Measurements from ENCODE around the gene NDUFA11.

Gene NDUFA11

GRCh38 chr19:5943045-5943444 is 39.5 kb upstream of the NDUFA11 start:
- Histone ChIP-seq H3K4me1 (ENCODE audit: control insufficient read depth, insufficient read depth, low read length) (peaks cover 71% of the 10 kb centered on the region), H3K9me3 (ENCODE audit: control insufficient read depth in 2 of 2, low read length in 2 of 2) (no peaks in the 10 kb centered on the region), H3K4me3 (ENCODE audit: low read length in 2 of 2) (no peak overlapping the region), H3K27ac (ENCODE audit: low read length) (peak overlapping the region; percentile 69), H3K9ac (ENCODE audit: low read length in 2 of 2) (no peak overlapping the region), H3K27me3 (ENCODE audit: control insufficient read depth in 1 of 2, insufficient read depth in 2 of 2, low read length in 2 of 2) (no peaks in the 10 kb centered on the region), H3K36me3 (ENCODE audit: control insufficient read depth in 2 of 2, insufficient read depth in 2 of 2, low read length in 2 of 2) (peaks cover 11 to 20% of the 10 kb centered on the region in 2 donors)

DNA sequence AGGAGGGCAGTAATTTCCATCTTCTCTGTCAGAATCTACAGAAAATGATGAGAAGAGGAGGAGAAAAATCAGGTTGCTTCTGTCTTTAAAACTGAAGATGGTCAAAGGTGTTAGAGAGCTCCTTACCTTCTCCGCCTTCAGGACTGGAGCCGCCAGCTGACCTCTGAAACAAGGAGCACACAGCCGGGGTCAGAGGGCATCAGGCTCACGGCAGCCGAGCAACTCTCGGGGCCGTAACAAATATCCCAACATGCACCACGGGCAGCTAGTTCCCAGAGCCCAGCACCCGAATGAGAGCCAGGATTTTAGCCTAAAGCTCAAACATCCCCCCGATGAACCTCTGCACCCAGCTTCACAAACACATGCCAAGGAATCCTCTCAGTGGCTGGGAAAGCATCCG is 38.1 kb upstream of the NDUFA11 start:
- Histone ChIP-seq H3K36me3 (ENCODE audit: control insufficient read depth in 2 of 2, insufficient read depth in 2 of 2, low read length in 2 of 2) (peaks cover 11 to 31% of the 10 kb centered on the region in 2 donors), H3K27ac (ENCODE audit: low read length) (peak overlapping the region; percentile 69)

GRCh38 chr19:5940260-5941208 is 36.9 kb upstream of the NDUFA11 start:
- Histone ChIP-seq H3K9ac (ENCODE audit: low read length in 2 of 2) (peak overlapping the region in 1 of 2 donors; percentile 5), H3K36me3 (ENCODE audit: control insufficient read depth in 2 of 2, insufficient read depth in 2 of 2, low read length in 2 of 2) (peaks cover 11 to 35% of the 10 kb centered on the region in 2 donors), H3K27ac (ENCODE audit: low read length) (peak overlapping the region; percentile 69)

More for the DNA sequence above, 38.1 kb upstream of the NDUFA11 start:
- Histone ChIP-seq H3K4me3 (ENCODE audit: low read length in 2 of 2) (peak overlapping the region in 1 of 2 donors; percentile 44), H3K9ac (ENCODE audit: low read length in 2 of 2) (peak overlapping the region in 1 of 2 donors; percentile 0), H3K27me3 (ENCODE audit: control insufficient read depth in 1 of 2, insufficient read depth in 2 of 2, low read length in 2 of 2) (no peaks in the 10 kb centered on the region), H3K9me3 (ENCODE audit: control insufficient read depth in 2 of 2, low read length in 2 of 2) (no peaks in the 10 kb centered on the region), H3K4me1 (ENCODE audit: control insufficient read depth, insufficient read depth, low read length) (peaks cover 59% of the 10 kb centered on the region)

DNA sequence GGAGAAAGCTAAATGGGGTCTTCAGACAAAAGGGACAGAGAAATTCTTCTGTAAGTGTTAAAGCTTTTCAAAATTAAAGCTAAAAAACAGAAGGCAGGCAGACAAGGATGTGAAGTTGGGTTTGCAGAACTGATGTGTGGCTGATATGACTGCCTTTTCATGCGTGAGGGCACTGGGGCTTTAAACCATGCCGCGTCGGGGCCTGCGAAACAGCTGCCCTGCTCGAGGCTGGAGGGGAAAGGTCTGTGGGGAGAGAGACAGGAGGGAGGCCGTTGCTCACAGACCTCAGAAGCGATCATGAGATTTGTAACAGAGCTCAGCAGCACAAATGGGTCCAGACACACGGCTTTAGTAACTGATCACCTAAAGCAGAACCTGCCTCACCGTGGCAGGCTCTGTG is 34.0 kb upstream of the NDUFA11 start:
- peaks cover 11 to 35% of the 10 kb centered on the region in 2 donors for H3K36me3 ChIP-seq (ENCODE audit: control insufficient read depth in 2 of 2, insufficient read depth in 2 of 2, low read length in 2 of 2)

More at GRCh38 chr19:5940260-5941208, 36.9 kb upstream of the NDUFA11 start:
- no peaks in the 10 kb centered on the region for H3K27me3 ChIP-seq (ENCODE audit: control insufficient read depth in 1 of 2, insufficient read depth in 2 of 2, low read length in 2 of 2)
- no peaks in the 10 kb centered on the region for H3K9me3 ChIP-seq (ENCODE audit: control insufficient read depth in 2 of 2, low read length in 2 of 2)
- H3K4me1 ChIP-seq (ENCODE audit: control insufficient read depth, insufficient read depth, low read length), result peaks cover 63% of the 10 kb centered on the region
- no peak overlapping the region for H3K4me3 ChIP-seq (ENCODE audit: low read length in 2 of 2)

GRCh38 chr19:5936292-5936592 is 32.7 kb upstream of the NDUFA11 start:
- Histone ChIP-seq H3K4me1 (ENCODE audit: control insufficient read depth, insufficient read depth, low read length) (peaks cover 70% of the 10 kb centered on the region), H3K27ac (ENCODE audit: low read length) (no peak overlapping the region)

More for the DNA sequence above, 34.0 kb upstream of the NDUFA11 start:
- Histone ChIP-seq H3K9me3 (ENCODE audit: control insufficient read depth in 2 of 2, low read length in 2 of 2) (no peaks in the 10 kb centered on the region), H3K27ac (ENCODE audit: low read length) (no peak overlapping the region), H3K4me3 (ENCODE audit: low read length in 2 of 2) (no peak overlapping the region), H3K9ac (ENCODE audit: low read length in 2 of 2) (no peak overlapping the region), H3K27me3 (ENCODE audit: control insufficient read depth in 1 of 2, insufficient read depth in 2 of 2, low read length in 2 of 2) (no peaks in the 10 kb centered on the region), H3K4me1 (ENCODE audit: control insufficient read depth, insufficient read depth, low read length) (peaks cover 69% of the 10 kb centered on the region)

DNA sequence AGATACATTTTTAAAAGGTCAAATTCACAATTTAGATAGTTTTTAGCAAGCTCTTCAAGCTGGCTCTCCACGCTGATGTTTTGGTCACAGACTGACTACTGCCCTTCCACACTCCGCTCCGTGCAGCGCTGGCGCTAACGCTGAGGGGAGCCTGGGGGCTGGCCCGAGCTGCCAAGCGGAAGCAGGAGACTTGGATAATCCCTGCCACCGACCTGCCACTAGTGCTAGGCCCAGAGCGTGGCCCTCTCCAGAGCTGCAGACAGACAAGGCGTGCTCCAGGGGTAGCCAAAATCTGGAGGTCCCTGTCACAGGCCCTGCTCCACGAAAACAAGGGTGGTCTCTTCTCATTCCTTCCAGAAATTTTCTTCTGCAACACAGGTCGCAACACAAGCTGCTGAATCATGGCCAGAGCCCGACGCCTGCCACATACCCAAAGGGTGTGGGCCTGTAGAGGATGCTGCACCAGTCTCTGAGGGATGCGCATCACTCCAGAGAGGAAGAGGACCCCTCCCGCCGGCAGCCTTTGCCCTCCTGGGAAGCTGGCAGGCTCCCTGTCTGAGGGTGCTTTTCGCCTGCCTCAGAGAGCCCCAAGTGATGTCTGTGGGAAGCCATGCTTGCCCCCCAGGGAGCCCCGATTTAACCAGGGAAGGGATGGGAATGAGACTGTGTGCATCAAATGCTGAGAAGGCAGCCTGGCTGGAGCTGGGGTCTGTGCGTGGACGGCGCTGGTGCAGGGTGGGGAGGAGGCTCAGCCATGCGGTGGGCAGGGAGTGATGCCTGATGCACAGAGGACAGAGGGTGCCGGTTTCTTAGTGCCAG is 32.1 kb upstream of the NDUFA11 start:
- H3K9me3 ChIP-seq (ENCODE audit: control insufficient read depth in 2 of 2, low read length in 2 of 2), result no peaks in the 10 kb centered on the region
- no peak overlapping the region for H3K9ac ChIP-seq (ENCODE audit: low read length in 2 of 2)
- peak overlapping the region in 1 of 2 donors; percentile 15 for H3K4me3 ChIP-seq (ENCODE audit: low read length in 2 of 2)
- no peaks in the 10 kb centered on the region for H3K27me3 ChIP-seq (ENCODE audit: control insufficient read depth in 1 of 2, insufficient read depth in 2 of 2, low read length in 2 of 2)
- peaks cover 69% of the 10 kb centered on the region for H3K4me1 ChIP-seq (ENCODE audit: control insufficient read depth, insufficient read depth, low read length)
- H3K27ac ChIP-seq (ENCODE audit: low read length), result no peak overlapping the region
- peaks cover 11 to 28% of the 10 kb centered on the region in 2 donors for H3K36me3 ChIP-seq (ENCODE audit: control insufficient read depth in 2 of 2, insufficient read depth in 2 of 2, low read length in 2 of 2)

More at GRCh38 chr19:5936292-5936592, 32.7 kb upstream of the NDUFA11 start:
- peaks cover 11 to 32% of the 10 kb centered on the region in 2 donors for H3K36me3 ChIP-seq (ENCODE audit: control insufficient read depth in 2 of 2, insufficient read depth in 2 of 2, low read length in 2 of 2)
- H3K9me3 ChIP-seq (ENCODE audit: control insufficient read depth in 2 of 2, low read length in 2 of 2), result no peaks in the 10 kb centered on the region
- H3K9ac ChIP-seq (ENCODE audit: low read length in 2 of 2), result no peak overlapping the region
- no peaks in the 10 kb centered on the region for H3K27me3 ChIP-seq (ENCODE audit: control insufficient read depth in 1 of 2, insufficient read depth in 2 of 2, low read length in 2 of 2)
- H3K4me3 ChIP-seq (ENCODE audit: low read length in 2 of 2), result no peak overlapping the region

DNA sequence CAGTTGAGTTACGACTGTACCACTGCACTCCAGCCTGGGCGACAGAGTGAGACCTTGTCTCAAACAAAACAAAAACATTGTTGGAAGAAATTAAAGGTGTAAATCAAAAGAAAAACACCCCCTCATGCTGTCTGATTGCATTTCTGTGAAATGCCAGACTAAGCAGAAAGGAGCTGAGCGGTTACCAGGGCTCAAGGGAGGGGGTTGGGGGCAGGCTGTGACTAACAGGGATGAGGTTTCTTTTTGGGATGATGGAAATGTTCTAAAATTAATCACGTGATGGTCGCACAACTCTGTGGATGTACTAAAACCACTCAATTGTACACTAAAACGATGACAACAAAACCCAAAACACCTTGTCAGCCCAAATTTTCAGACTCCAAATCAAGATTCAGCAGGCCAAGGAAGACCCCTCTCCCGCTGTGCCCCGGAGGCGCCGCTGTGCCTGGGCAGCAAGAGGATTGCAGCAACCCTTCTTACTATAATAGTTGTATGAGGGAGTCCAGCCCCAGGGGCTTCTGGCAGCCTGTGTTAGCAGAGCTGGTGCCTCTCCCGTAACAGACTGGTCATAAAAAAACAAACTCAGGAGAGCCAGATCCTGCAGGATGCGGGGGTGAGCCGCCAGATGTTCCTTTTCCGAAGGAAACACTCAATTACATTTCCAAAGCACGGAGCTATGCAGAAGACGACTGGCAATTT is 31.3 kb upstream of the NDUFA11 start:
- H3K27ac ChIP-seq (ENCODE audit: low read length), result peak overlapping the region; percentile 37
- no peaks in the 10 kb centered on the region for H3K27me3 ChIP-seq (ENCODE audit: control insufficient read depth in 1 of 2, insufficient read depth in 2 of 2, low read length in 2 of 2)
- H3K9me3 ChIP-seq (ENCODE audit: control insufficient read depth in 2 of 2, low read length in 2 of 2), result no peaks in the 10 kb centered on the region
- H3K9ac ChIP-seq (ENCODE audit: low read length in 2 of 2), result no peak overlapping the region
- H3K4me1 ChIP-seq (ENCODE audit: control insufficient read depth, insufficient read depth, low read length), result peaks cover 68% of the 10 kb centered on the region
- peaks cover 13 to 22% of the 10 kb centered on the region in 2 donors for H3K36me3 ChIP-seq (ENCODE audit: control insufficient read depth in 2 of 2, insufficient read depth in 2 of 2, low read length in 2 of 2)
- peak overlapping the region in 1 of 2 donors; percentile 15 for H3K4me3 ChIP-seq (ENCODE audit: low read length in 2 of 2)

DNA sequence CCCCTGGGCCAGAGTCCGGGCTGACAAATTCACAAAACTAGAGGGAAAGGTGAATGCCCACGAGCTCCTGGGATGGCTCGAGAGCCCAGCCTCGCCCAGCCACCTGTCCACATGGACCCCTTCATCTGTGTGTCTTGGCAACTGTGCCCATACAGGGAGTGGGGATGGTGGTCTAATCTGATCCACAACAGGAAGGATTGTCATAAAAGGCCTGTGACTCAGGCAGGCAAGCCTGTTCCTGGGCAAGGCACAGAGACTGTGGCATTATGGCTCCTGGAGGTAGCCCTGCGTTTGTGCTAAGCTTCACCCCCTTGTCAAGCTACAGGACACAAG is 30.4 kb upstream of the NDUFA11 start:
- Histone ChIP-seq H3K27me3 (ENCODE audit: control insufficient read depth in 1 of 2, insufficient read depth in 2 of 2, low read length in 2 of 2) (no peaks in the 10 kb centered on the region), H3K9ac (ENCODE audit: low read length in 2 of 2) (no peak overlapping the region), H3K36me3 (ENCODE audit: control insufficient read depth in 2 of 2, insufficient read depth in 2 of 2, low read length in 2 of 2) (peaks cover 16 to 19% of the 10 kb centered on the region in 2 donors), H3K4me1 (ENCODE audit: control insufficient read depth, insufficient read depth, low read length) (peaks cover 75% of the 10 kb centered on the region), H3K4me3 (ENCODE audit: low read length in 2 of 2) (no peak overlapping the region), H3K9me3 (ENCODE audit: control insufficient read depth in 2 of 2, low read length in 2 of 2) (no peaks in the 10 kb centered on the region), H3K27ac (ENCODE audit: low read length) (peak overlapping the region; percentile 46)

DNA sequence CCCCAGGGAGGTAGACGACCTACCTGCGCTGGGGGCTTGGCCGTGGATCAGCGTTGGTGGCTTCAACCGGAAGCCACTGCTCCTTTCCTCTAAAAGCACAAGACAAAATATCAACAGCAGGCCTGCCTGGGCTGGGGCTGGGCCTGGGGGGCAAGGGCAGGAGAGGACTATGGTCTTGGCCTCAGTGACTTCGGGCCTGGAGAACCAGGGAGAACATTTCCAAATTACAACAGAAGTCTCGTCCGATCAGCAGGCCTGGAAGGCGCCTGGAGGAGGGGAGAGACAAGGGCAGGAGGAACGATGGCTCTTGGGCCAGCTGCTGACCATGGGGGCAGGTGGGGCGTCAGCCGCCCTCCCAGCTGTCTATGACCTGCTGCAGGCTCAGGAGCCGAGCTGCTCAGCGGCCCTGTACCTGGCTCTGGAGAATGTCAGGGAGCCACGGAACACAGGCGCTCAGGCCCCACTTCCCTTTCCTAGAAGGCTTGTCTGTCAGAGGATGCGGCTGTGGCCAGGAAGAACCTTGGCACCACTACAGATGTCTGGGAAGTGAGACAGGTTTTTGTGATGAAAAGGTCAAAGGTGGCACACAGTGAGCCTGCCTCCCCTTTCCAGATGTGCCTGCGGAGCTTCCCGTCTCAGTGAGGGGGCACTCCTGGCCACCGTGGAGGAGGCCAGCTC is 29.9 kb upstream of the NDUFA11 start:
- no peaks in the 10 kb centered on the region for H3K9me3 ChIP-seq (ENCODE audit: control insufficient read depth in 2 of 2, low read length in 2 of 2)
- peak overlapping the region; percentile 66 for H3K27ac ChIP-seq (ENCODE audit: low read length)
- H3K36me3 ChIP-seq (ENCODE audit: control insufficient read depth in 2 of 2, insufficient read depth in 2 of 2, low read length in 2 of 2), result peaks cover 16 to 21% of the 10 kb centered on the region in 2 donors
- no peak overlapping the region for H3K4me3 ChIP-seq (ENCODE audit: low read length in 2 of 2)
- H3K27me3 ChIP-seq (ENCODE audit: control insufficient read depth in 1 of 2, insufficient read depth in 2 of 2, low read length in 2 of 2), result no peaks in the 10 kb centered on the region
- peaks cover 79% of the 10 kb centered on the region for H3K4me1 ChIP-seq (ENCODE audit: control insufficient read depth, insufficient read depth, low read length)
- H3K9ac ChIP-seq (ENCODE audit: low read length in 2 of 2), result no peak overlapping the region

Measured in stomach smooth muscle (tissue), 2 donors.